Measurements from ENCODE around the gene TRIM28.
A peak's percentile ranks its signal among the peaks of the same experiment; 100 is the strongest.
"Not testable (repeated sequence)": the region's sequence is repeated elsewhere in the genome, so short reads cannot be mapped to it uniquely, and the experiment has no call there.

The TRIM28 gene

GRCh38 chr19:58543826-58544590, at the start of gene TRIM28:
Gene TRIM28, plus strand, starts transcription at chr19:58544064. Its CDS starts 694 bp downstream, at chr19:58544758.
- peak; percentile 95 to 99 (median 98) for DNase-seq
- intact Hi-C loops (cut with DNase I), result no loop called here

GRCh38 chr19:58497634-58498170, 46.2 kb upstream of the TRIM28 start:
- DNase-seq, result no peak
- intact Hi-C loops (cut with DNase I), result no loop called here

DNA sequence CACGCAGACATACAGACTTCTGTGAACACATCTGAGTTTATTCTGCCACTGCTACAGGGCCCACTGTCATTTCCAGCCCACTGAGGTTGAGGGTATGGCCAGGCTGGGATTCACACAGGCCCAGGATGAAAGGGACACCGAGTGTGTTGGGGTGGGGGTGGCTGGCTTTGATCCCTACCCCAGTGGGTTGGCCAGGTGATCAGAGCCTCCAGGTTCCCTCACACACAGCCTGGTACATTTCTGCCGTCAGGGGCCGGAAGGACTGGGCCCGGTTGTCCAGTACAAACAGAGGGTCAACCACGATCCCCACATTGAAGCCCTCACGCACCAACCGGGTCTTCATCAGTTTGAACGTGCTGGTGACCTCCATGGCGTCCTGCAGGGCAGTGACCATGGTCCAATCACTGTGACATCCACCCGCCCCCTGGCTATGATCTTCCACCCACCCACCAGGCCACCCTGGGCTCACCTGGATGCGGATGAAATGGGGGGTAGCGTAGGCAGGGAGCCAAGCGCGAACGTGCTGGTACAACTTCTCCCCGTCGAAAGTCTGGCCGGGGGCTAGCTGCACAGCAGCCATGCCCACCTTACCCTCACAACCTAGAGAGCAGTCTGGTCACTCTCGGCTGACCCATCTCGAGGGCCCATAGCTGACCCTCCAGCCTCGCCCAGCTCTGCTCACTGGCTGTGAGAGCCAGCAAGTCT, 45.4 kb upstream of the TRIM28 start:
- intact Hi-C loops (cut with DNase I), result no loop called here
- DNase-seq, result peak in 1 of 42 donors; percentile 32

- peak; percentile 97 to 100 (median 100) for DNase-seq
- intact Hi-C loops (cut with DNase I), result no loop called here
These were observed 44.6 kb upstream of the TRIM28 start for GRCh38 chr19:58499021-58499927.

GRCh38 chr19:58500242-58500641, 43.6 kb upstream of the TRIM28 start:
- DNase-seq, result no peak
- intact Hi-C loops (cut with DNase I), result no loop called here

GRCh38 chr19:58507602-58508223, 36.2 kb upstream of the TRIM28 start:
- DNase-seq; intact Hi-C loops (cut with DNase I): not testable (repeated sequence)

GRCh38 chr19:58509731-58510083, 34.2 kb upstream of the TRIM28 start:
- DNase-seq, result no peak
- intact Hi-C loops (cut with DNase I), result no loop called here

DNA sequence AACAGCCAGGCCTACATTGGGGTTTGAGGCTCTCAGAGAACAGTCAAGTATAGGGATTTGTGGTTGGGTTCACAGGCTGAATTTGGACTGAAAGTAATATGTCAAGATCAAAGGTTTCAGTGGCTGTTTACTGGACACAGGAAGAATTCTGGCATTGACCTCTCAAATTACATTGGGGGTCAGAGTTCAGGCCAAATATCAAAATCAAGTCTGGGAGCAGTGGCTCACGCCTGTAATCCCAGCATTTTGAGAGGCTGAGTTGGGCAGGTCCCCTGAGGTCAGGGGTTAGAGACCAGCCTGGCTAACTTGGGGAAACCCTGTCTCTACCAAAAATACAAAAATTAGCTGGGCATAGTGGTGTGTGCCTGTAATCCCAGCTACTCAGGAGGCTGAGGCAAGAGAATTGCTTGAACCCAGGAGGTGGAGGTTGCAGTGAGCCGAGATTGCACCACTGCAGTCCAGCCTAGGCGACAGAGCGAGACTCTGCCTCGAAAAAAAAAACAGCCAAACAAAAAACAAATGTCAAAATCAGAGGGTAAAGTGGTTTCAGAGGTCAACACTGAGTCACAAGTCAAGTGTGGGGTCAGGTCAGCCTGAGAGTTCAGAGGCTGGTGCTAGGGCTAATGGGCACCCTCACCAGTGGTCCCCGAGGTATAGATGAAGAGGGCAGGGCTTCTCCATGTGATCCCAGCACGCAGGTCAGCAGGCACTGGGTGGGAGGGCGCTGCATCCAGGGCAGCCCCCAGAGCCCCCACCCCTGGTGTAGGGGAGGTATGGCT, 33.6 kb upstream of the TRIM28 start:
- DNase-seq, result no peak
- intact Hi-C loops (cut with DNase I), result no loop called here

DNA sequence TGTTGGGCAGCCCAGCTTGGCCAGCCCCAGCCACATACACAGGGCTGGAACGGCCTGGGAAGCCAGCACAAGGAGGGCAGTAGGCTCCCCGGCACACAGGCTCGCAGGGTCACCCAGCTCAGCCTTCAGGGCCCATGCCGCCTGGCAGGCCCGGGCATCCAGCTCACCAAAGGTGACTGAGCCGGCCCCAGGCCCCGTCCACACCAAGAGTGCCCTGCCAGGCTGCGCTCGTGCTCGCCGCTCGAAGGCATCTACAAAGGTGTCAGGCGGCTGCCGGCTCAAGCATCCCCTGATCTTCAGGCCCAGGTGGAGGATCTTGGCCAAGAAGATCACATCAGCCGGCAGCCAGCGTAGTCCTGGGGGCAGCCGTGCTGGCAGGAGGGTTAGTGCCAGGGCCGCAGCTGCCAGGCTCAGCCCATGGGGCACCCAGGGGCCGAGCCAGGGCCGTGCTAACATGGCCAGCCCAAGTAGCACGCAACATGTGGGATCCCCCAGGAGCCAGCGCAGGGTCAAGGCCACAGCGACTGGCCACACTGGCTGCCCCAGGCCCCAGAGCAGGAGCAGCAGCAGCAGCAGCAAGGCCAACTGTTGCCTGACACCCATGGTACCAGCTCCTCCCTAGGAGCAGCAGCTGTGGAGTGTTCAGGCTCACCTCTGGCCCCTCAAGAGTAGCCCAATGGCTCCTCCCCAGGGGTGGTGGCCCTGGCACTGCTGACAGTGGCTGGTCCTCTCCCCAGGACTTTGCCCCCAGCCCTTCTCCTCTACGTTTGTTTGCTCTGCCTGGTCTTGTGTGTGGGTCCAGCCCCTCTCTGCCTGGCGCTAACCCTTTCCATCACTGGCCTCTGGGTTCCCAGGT, 32.3 kb upstream of the TRIM28 start, which contains the start of gene SLC27A5:
Gene SLC27A5 (minus strand): TSS at position 640 of the 856 bp plus-strand sequence. CDS start 37 bp downstream, at position 603.
- intact Hi-C loops (cut with DNase I), result no loop called here
- DNase-seq, result no peak

GRCh38 chr19:58513213-58513693, 30.6 kb upstream of the TRIM28 start:
- intact Hi-C loops (cut with DNase I), result no loop called here
- no peak for DNase-seq

DNA sequence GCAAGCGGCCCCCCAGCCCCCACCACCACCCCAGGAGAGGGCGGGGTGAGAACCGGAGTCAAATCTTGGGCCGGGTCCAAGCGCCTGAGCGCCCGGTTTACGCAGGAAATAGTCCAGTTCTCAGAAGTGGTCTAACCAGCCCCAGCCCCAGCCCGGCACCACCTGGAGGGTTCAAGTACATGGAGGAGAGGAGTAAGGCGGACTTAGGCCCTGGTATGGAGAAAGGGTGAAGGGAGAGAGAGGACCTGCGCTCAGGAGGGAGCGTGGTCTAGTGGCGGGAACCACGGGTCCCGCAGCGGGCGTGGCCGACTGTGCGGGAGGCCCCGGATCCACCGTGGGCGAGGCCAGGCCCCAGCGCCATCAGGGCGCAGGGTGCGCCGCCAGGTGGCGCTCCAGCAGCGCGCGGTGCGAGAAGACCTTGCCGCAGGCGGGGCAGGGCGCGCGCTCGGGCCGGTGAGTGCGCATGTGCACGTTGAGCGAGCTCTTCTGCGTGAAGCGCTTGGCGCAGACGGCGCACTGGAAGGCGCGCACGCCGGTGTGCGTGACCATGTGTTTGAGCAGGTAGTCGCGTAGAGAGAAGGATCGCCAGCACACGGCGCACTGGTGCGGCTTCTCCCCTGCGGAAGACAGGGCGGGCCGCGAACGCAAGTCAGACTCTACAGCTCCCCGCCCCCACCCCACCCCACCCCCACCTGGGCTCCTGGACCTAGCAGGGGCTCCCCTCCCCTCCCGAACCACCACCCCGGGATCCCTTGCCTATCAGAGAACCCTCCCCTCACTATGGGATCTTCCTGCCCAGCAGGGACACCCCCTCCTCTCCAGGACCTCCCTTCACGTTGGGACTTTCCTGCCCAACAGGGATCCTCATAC, 29.9 kb upstream of the TRIM28 start:
- DNase-seq, result peak; percentile 69 to 95 (median 90)
- intact Hi-C loops (cut with DNase I), result no loop called here

- no peak for DNase-seq
- intact Hi-C loops (cut with DNase I), result no loop called here
These were observed 29.3 kb upstream of the TRIM28 start for GRCh38 chr19:58514564-58515022.

DNA sequence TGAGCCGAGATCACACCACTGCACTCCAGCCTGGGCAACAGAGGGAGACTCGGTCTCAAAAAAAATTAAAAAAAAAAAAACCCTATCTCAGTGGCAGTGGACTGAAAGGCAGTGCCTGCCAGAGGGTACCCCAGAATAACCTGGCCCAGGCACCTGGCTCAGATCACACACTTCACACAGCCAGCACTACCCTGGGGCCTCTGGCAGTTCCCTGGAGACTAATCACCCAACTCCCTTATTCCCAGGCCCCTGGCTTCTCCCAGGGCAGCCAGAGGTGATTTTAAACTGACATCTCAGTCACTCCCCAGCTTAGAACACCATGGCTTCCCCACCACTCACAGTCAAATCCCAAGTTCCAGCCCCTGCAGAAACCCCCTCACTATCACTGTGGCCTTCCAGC, 28.6 kb upstream of the TRIM28 start:
- intact Hi-C loops (cut with DNase I), result no loop called here
- DNase-seq, result no peak

DNA sequence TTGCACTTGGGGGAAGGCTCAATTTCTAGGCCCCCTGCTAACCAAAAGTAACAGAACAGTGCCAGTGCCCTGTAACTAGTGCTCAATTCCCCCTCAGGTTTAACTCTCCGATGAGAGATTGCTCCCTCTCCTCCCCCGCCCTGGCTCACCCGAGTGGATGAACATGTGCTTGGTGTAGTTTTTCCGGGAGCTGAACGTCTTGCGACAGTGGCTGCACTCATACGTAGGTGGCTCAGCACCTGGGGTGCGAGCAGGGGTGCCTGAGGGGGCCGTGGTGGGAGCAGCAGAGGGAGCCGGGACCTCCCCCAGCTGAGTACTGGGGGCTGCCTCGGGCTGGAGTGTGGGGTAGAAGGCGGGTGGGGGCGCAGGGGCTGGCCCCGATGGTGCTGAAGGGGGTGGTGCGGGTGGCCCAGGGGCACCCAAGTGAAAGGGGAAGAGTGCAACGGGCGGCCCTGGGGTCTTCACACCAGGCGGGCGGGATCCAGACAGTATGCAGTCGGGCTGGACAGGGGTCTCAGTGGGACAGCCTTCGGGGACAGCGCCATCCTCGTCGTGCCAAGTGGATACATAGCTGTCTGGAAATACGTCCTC, 27.5 kb upstream of the TRIM28 start:
- DNase-seq, result peak in 35 of 42 donors; percentile 24 to 79 (median 56)
- intact Hi-C loops (cut with DNase I), result no loop called here
